OCI-LY3 (cell line): ENCODE data around the gene KLC1.
"Not testable (repeated sequence)": the region's sequence is repeated elsewhere in the genome, so short reads cannot be mapped to it uniquely, and the experiment has no call there.

Source experiments
- H2AFZ ChIP-seq: fragments of 200-600, 300-600 bp; shearing (Covaris generic); 2 replicates; pipeline ENCODE4 v1.6.0; 2014; ENCODE audit warnings: antibody characterized with exemption, low read depth, low read length
- H3K27ac ChIP-seq: fragments of 200-600, 300-600 bp; sonication (generic); 2 replicates; pipeline ENCODE4 v1.5.1; 2014; ENCODE audit warnings: mild to moderate bottlenecking, low read length, moderate library complexity, mixed read lengths
- H3K27me3 ChIP-seq: fragments of 200-600, 300-600 bp; sonication (generic); 2 replicates; pipeline ENCODE4 v1.6.1; 2014; ENCODE audit warnings: low read depth, low read length, mixed read lengths
- H3K36me3 ChIP-seq: fragments of 200-600, 300-600 bp; sonication (generic); replicated peaks from 2 replicates; pipeline ENCODE3; 2014; ENCODE audit warnings: low read depth, low read length, mixed read lengths
- H3K4me1 ChIP-seq: fragments of 300-600, 200-600 bp; sonication (generic); 2 replicates; pipeline ENCODE4 v1.6.1; 2014; ENCODE audit warnings: low read length, mixed read lengths
- H3K4me2 ChIP-seq: fragments of 200-600, 300-600 bp; sonication (generic); 2 replicates; pipeline ENCODE4 v1.6.1; 2014; ENCODE audit warnings: low read length, mixed read lengths
- H3K4me3 ChIP-seq: fragments of 300-600, 200-600 bp; sonication (generic); 2 replicates; pipeline ENCODE4 v1.5.1; 2014; ENCODE audit warnings: antibody characterized with exemption, mild to moderate bottlenecking, low read length, moderate library complexity
- H3K79me2 ChIP-seq: fragments of 300-600, 200-600 bp; shearing (Covaris generic); 2 replicates; pipeline ENCODE4 v1.6.1; 2014; ENCODE audit warnings: mild to moderate bottlenecking, low read length, mixed read lengths
- H3K9ac ChIP-seq: fragments of 300-600, 200-600 bp; shearing (Covaris generic); 2 replicates; pipeline ENCODE4 v1.6.0; 2014; ENCODE audit warnings: mild to moderate bottlenecking, low read length, moderate library complexity
- H3K9me3 ChIP-seq: fragments of 200-600, 300-600 bp; shearing (Covaris generic); 2 replicates; pipeline ENCODE4 v1.6.1; 2014; ENCODE audit warnings: low read length, mixed read lengths; ENCODE audit not compliant: insufficient read depth
- H4K20me1 ChIP-seq: fragments of 200-600, 300-600 bp; sonication (generic); 2 replicates; pipeline ENCODE4 v1.6.1; 2016; ENCODE audit warnings: low read length, mixed read lengths; ENCODE audit not compliant: insufficient read depth
- EZH2phosphoT487 ChIP-seq: fragments of 200-600 bp; shearing (Covaris generic); IDR thresholded peaks from 2 replicates; pipeline ENCODE4 v1.6.1; 2018; ENCODE audit warnings: antibody characterized with exemption, mixed run types, low read depth
- TF ChIP-seq, protein P1 (sequence below): fragments of 200-600, 300-600 bp; sonication (generic); IDR thresholded peaks from 2 replicates; pipeline ENCODE4 v1.5.1; 2014; ENCODE audit warnings: antibody characterized with exemption, low read length, low read depth

KLC1 gene

DNA sequence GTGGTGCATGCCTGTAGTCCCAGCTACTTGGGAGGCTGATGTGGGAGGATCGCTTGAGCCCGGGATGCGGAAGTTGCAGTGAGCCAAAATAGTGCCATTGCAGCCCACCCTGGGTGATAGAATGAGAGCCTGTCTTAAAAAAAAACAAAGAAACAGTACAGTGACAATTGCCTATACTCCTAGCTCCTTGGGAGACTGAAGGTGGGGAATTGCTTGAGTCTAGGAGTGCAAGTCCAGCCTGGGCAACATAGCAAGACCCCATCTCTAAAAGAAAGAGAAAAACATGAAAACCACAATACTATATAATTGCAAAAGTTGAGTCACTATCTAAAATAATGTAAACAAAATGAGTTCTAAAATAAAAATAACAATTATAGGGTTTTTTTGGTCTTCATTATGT is 20.0 kb downstream of the KLC1 start:
- TF ChIP-seq EZH2phosphoT487 = no peak
- TF ChIP-seq, protein P1, sequence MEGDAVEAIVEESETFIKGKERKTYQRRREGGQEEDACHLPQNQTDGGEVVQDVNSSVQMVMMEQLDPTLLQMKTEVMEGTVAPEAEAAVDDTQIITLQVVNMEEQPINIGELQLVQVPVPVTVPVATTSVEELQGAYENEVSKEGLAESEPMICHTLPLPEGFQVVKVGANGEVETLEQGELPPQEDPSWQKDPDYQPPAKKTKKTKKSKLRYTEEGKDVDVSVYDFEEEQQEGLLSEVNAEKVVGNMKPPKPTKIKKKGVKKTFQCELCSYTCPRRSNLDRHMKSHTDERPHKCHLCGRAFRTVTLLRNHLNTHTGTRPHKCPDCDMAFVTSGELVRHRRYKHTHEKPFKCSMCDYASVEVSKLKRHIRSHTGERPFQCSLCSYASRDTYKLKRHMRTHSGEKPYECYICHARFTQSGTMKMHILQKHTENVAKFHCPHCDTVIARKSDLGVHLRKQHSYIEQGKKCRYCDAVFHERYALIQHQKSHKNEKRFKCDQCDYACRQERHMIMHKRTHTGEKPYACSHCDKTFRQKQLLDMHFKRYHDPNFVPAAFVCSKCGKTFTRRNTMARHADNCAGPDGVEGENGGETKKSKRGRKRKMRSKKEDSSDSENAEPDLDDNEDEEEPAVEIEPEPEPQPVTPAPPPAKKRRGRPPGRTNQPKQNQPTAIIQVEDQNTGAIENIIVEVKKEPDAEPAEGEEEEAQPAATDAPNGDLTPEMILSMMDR = no peak
- Histone ChIP-seq H3K36me3 (no peaks in the 10 kb centered on the region), H3K27ac (no peak overlapping the region), H3K9ac (no peak overlapping the region), H3K79me2 (peaks cover 82% of the 10 kb centered on the region), H3K27me3 (no peaks in the 10 kb centered on the region), H4K20me1 (peaks cover 37% of the 10 kb centered on the region), H3K4me2 (no peak overlapping the region), H3K4me3 (no peak overlapping the region), H3K9me3 (no peaks in the 10 kb centered on the region), H3K4me1 (no peaks in the 10 kb centered on the region), H2AFZ (no peak overlapping the region)

GRCh38 chr14:103650213-103650612 is 21.2 kb downstream of the KLC1 start:
- Histone ChIP-seq H3K4me2 (no peak overlapping the region), H3K4me3 (no peak overlapping the region), H3K9ac (no peak overlapping the region), H3K79me2 (peaks cover 72% of the 10 kb centered on the region), H3K27ac (no peak overlapping the region), H3K4me1 (no peaks in the 10 kb centered on the region), H4K20me1 (peaks cover 34% of the 10 kb centered on the region), H2AFZ (no peak overlapping the region), H3K36me3 (peaks cover 4% of the 10 kb centered on the region), H3K27me3 (no peaks in the 10 kb centered on the region), H3K9me3 (no peaks in the 10 kb centered on the region)
- TF ChIP-seq EZH2phosphoT487 = no peak
- TF ChIP-seq, protein P1 = no peak

GRCh38 chr14:103651585-103651984 is 22.6 kb downstream of the KLC1 start:
- Histone ChIP-seq H3K9me3 (no peaks in the 10 kb centered on the region), H3K36me3 (peaks cover 12% of the 10 kb centered on the region), H4K20me1 (peaks cover 30% of the 10 kb centered on the region), H3K4me1 (no peaks in the 10 kb centered on the region), H2AFZ (no peak overlapping the region), H3K9ac (no peak overlapping the region), H3K4me3 (no peak overlapping the region), H3K4me2 (no peak overlapping the region), H3K27me3 (no peaks in the 10 kb centered on the region), H3K79me2 (peaks cover 60% of the 10 kb centered on the region), H3K27ac (no peak overlapping the region)
- TF ChIP-seq, protein P1 = no peak
- TF ChIP-seq EZH2phosphoT487 = no peak

- no peak overlapping the region for H3K9ac ChIP-seq
- H3K4me2 ChIP-seq = no peak overlapping the region
- H3K4me1 ChIP-seq = no peaks in the 10 kb centered on the region
- H3K36me3 ChIP-seq = peaks cover 23% of the 10 kb centered on the region
- H2AFZ ChIP-seq = no peak overlapping the region
- H4K20me1 ChIP-seq = peaks cover 30% of the 10 kb centered on the region
- no peak overlapping the region for H3K27ac ChIP-seq
- no peak overlapping the region for H3K4me3 ChIP-seq
- no peaks in the 10 kb centered on the region for H3K27me3 ChIP-seq
- no peak for TF ChIP-seq EZH2phosphoT487
- TF ChIP-seq, protein P1 = no peak
- H3K9me3 ChIP-seq = no peaks in the 10 kb centered on the region
- peaks cover 51% of the 10 kb centered on the region for H3K79me2 ChIP-seq
Measured at GRCh38 chr14:103652806-103653205, 23.8 kb downstream of the KLC1 start.

DNA sequence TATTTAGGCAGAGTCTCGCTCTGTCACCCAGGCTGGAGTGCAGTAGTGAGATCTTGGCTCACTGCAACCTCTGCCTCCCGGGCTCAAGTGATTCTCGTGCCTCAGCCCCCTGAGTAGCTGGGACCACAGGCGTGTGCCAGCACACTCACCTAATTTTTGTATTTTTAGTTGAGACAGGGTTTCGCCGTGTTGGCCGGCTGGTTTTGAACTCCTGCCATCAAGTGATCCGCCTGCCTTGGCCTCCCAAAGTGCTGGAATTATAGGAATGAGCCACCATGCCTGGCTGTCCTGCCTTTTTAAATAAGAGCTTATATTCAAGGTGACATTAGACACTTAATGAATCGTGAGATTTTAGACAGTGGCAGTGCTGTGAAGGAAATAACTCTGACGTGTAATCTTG is 24.3 kb downstream of the KLC1 start:
- Histone ChIP-seq H3K36me3 (peaks cover 25% of the 10 kb centered on the region), H3K79me2 (peaks cover 48% of the 10 kb centered on the region), H4K20me1 (peaks cover 30% of the 10 kb centered on the region)
- not testable (repeated sequence) for H3K4me2 ChIP-seq, H3K9me3 ChIP-seq, H3K4me1 ChIP-seq, H3K4me3 ChIP-seq, H2AFZ ChIP-seq, H3K27me3 ChIP-seq, H3K9ac ChIP-seq, H3K27ac ChIP-seq
